Measurements from ENCODE around the gene PADI4. TPM values are rescaled to one million over a fixed set of nuclear protein-coding genes. Genes with fewer than 3 reads are reported as not detected.

The PADI4 gene
- total RNA-seq, 4 donors from 2014 or later = 1.2 TPM; not detected in 3

DNA sequence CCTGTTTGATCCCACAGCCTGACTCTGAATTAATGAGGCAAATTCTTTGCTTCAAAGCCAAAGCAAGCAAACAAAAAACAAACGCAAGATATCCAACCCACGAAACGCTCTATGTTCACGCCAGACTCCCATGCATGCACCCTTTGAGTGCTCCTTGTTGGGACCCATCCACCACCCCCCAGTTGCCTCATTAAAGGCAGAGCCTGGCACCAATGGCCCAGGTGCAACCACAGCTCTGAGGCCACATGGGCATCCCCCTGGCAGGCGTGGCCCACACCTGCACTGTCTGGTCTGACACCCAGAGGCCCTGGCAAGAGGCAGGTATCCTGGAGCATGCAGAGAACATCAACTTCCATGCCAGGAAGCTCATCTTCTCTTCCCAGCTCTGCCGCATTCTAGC, 1.1 kb upstream of the PADI4 start:
- Histone ChIP-seq H3K9me3 (no peaks in the 10 kb centered on the region), H3K27me3 (no peaks in the 10 kb centered on the region), H3K4me3 (no peak overlapping the region), H3K4me1 (no peaks in the 10 kb centered on the region), H3K27ac (no peak overlapping the region), H3K36me3 (no peaks in the 10 kb centered on the region)
- TF ChIP-seq POLR2A (IDR thresholded peaks at IDR 0.05) = no peak
- TF ChIP-seq, protein P1, sequence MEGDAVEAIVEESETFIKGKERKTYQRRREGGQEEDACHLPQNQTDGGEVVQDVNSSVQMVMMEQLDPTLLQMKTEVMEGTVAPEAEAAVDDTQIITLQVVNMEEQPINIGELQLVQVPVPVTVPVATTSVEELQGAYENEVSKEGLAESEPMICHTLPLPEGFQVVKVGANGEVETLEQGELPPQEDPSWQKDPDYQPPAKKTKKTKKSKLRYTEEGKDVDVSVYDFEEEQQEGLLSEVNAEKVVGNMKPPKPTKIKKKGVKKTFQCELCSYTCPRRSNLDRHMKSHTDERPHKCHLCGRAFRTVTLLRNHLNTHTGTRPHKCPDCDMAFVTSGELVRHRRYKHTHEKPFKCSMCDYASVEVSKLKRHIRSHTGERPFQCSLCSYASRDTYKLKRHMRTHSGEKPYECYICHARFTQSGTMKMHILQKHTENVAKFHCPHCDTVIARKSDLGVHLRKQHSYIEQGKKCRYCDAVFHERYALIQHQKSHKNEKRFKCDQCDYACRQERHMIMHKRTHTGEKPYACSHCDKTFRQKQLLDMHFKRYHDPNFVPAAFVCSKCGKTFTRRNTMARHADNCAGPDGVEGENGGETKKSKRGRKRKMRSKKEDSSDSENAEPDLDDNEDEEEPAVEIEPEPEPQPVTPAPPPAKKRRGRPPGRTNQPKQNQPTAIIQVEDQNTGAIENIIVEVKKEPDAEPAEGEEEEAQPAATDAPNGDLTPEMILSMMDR (IDR thresholded peaks at IDR 0.05) = no peak
- intact Hi-C loops (cut with DNase I; ENCODE audit: low total_unique reads) = no loop called here
- DNase-seq = no peak

DNA sequence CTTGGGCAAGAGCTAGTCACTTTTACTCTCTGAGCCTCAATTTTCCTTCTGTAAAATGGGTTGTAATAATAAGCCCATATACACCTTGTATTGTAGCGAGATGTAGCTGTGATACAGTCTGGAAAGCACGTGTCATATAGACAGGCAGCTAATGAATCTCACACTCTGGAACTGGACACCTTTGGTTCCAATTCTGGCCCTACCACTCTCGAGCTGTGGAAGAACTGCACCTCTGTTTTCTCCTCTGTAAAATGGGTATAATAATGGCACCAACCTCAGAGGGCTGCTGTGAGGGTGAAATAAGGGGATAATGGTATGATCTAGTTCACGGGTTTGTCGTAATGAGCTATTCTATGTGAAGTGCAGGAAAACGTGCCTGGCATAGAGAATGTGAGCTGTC, 668 bp upstream of the PADI4 start:
- H3K9me3 ChIP-seq = no peaks in the 10 kb centered on the region
- TF ChIP-seq POLR2A (IDR thresholded peaks at IDR 0.05) = no peak
- TF ChIP-seq, protein P1 (IDR thresholded peaks at IDR 0.05) = no peak
- intact Hi-C loops (cut with DNase I; ENCODE audit: low total_unique reads) = no loop called here
- no peaks in the 10 kb centered on the region for H3K36me3 ChIP-seq
- H3K4me1 ChIP-seq = no peaks in the 10 kb centered on the region
- H3K27ac ChIP-seq = no peak overlapping the region
- H3K27me3 ChIP-seq = no peaks in the 10 kb centered on the region
- no peak overlapping the region for H3K4me3 ChIP-seq
- DNase-seq = no peak

DNA sequence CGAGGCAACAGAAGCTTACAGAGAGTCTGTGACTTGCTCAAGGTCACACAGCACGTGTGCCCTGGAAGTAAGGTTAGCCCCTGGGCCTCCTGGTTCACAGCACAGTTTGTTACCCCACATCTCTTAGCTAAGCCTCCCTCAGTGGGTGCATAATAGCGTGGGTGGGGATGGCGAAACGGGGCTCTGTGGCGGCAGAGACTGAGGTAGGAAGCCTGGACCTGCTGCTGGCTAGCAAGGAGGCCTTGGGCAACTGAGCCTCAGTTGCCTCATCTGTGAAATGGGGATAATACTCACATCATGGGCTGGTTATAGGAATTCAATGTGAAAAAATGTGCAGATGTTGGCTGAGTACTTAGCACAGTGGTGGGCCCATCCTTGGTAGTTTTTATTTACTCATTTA, 596 bp downstream of the PADI4 start:
- H3K4me3 ChIP-seq = no peak overlapping the region
- intact Hi-C loops (cut with DNase I; ENCODE audit: low total_unique reads) = no loop called here
- H3K4me1 ChIP-seq = no peaks in the 10 kb centered on the region
- TF ChIP-seq, protein P1 (IDR thresholded peaks at IDR 0.05) = no peak
- TF ChIP-seq POLR2A (IDR thresholded peaks at IDR 0.05) = no peak
- H3K36me3 ChIP-seq = no peaks in the 10 kb centered on the region
- no peaks in the 10 kb centered on the region for H3K27me3 ChIP-seq
- H3K27ac ChIP-seq = no peak overlapping the region
- H3K9me3 ChIP-seq = no peaks in the 10 kb centered on the region
- no peak for DNase-seq

DNA sequence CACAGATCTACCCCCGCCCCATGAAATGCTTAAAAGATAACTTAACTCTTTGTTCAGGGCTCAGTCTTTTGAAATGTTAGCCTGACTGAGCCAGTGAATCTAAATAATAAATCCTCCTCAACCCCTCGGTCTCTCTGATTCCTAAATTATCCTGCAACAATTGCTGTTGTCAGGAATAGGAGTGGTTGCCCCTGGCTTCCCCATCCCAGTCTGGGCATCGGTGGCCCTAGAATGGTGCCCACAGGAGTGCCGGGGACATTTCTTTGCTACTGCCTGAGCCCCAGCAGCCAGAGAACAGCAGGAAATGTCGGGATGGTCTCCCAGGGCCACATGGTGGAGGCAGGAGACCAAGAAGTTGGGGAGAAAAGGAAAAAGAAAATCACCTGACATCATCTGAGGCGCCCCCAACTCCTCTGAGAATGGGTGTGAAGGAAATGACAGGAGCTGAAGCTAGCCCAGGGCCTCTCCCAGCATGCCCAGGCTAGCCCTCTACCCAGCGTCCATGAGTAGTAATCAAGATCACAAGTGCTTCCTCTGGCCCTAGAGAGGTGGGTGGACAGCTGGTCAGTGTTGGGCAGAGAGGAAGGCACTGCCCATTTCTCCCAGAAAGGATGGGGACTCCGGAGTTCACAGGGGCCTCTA, 1.6 kb downstream of the PADI4 start:
- DNase-seq = no peak
- H3K36me3 ChIP-seq = no peaks in the 10 kb centered on the region
- no peaks in the 10 kb centered on the region for H3K4me1 ChIP-seq
- H3K27ac ChIP-seq = no peak overlapping the region
- no peaks in the 10 kb centered on the region for H3K27me3 ChIP-seq
- TF ChIP-seq POLR2A (IDR thresholded peaks at IDR 0.05) = no peak
- TF ChIP-seq, protein P1 (IDR thresholded peaks at IDR 0.05) = no peak
- H3K9me3 ChIP-seq = no peaks in the 10 kb centered on the region
- H3K4me3 ChIP-seq = no peak overlapping the region
- intact Hi-C loops (cut with DNase I; ENCODE audit: low total_unique reads) = no loop called here

DNA sequence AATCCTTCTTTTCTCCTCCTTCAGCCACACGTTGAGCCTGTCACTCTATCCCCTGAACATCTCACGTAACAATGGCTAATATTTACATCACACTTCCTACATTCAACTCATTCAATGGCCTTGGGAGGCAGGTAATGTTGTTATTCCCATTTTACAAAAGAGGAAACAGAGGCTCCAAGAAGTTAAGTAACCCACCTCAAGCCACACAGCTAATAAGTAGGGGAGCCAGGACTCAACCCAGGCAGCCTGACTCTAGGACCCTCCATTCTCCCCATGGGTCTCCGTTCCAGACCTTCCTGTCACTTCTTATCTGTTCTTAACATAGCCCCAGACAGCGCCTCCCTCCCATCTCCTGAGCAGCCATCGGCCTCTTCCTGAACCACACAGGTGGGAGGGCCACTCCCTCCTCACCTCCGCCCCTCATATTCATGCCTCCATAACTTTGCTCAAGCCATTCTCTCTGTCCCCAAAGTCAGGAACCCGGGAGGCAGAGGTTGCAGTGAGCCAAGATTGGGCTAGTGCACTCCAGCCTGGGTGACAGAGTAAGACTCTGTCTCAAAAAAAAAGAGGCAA, 2.2 kb downstream of the PADI4 start:
- no peaks in the 10 kb centered on the region for H3K36me3 ChIP-seq
- no peak overlapping the region for H3K27ac ChIP-seq
- no peaks in the 10 kb centered on the region for H3K27me3 ChIP-seq
- no peak for TF ChIP-seq POLR2A (IDR thresholded peaks at IDR 0.05)
- TF ChIP-seq, protein P1 (IDR thresholded peaks at IDR 0.05) = no peak
- no peak for DNase-seq
- H3K4me1 ChIP-seq = no peaks in the 10 kb centered on the region
- intact Hi-C loops (cut with DNase I; ENCODE audit: low total_unique reads) = no loop called here
- H3K9me3 ChIP-seq = no peaks in the 10 kb centered on the region
- H3K4me3 ChIP-seq = no peak overlapping the region
